Heart left ventricle (tissue), 13 donors: ENCODE results near the gene ANGPTL3.

Source experiments
- CTCF ChIP-seq, 12 donors: fragments of 200-600 bp; sonication (generic) in 4 of 12; IDR thresholded peaks; one replicate each; pipeline versions ENCODE4 v1.5.0 to v1.8.0; 2018 to 2022; ENCODE audit warnings: antibody characterized with exemption in 12 of 12, mild to moderate bottlenecking in 5 of 12
- POLR2A ChIP-seq, 2 donors: fragments of 450-650 bp; IDR thresholded peaks; one replicate each; pipeline ENCODE4 v1.6.1; 2017; ENCODE audit warnings: antibody characterized with exemption in 2 of 2, mild to moderate bottlenecking in 2 of 2, moderate library complexity in 2 of 2
- donor health status: ischemic (EF 13 %, LVEDD 7.1; RV severe dilation, severe dysfunction).
- donor health status: DM: no; HTN: yes; CAD: no.
- donor health status: DM: no; HTN: no; CAD: no.
- donor health status: ischemic (EF 25% LVEDD 6.9; RV normal size, moderate dysfunction).
- donor health status: ischemic (EF 25% LVEDD 5.7; RV mildly dilated, moderate dysfunction).
- donor health status: ischemic (EF 35%, LVEDD 5.7; RV mildly dilated, moderate dysfunction).
- donor health status: nonischemic (EF 11% LVEDD 7.7; RV severe dilation, severe dysfunction).
- donor health status: DM: yes; HTN: yes; CAD: no.
- donor health status: PGD.
- donor health status: ischemic (EF 29% LVEDD 5.4; RV normal size, mild dysfunction).
- donor health status: nonischemic (EF 23%, LVEDD 6.1; RV moderate dilation, normal function).

- TF ChIP-seq CTCF (IDR thresholded peaks at IDR 0.05) (no peak), POLR2A (IDR thresholded peaks at IDR 0.05) (no peak)
These were observed 28.1 kb downstream of the ANGPTL3 start for GRCh38 chr1:62625415-62625814.
